HG02870 (cell line): ENCODE results near the gene TACR2.

Experiments
- ATAC-seq: cut with Tn5 transposase; IDR thresholded peaks from one replicate; pipeline ENCODE4 v1.9.1; 2021; ENCODE audit warnings: mild to moderate bottlenecking, moderate library complexity; ENCODE audit not compliant: unreplicated experiment

The TACR2 gene

DNA sequence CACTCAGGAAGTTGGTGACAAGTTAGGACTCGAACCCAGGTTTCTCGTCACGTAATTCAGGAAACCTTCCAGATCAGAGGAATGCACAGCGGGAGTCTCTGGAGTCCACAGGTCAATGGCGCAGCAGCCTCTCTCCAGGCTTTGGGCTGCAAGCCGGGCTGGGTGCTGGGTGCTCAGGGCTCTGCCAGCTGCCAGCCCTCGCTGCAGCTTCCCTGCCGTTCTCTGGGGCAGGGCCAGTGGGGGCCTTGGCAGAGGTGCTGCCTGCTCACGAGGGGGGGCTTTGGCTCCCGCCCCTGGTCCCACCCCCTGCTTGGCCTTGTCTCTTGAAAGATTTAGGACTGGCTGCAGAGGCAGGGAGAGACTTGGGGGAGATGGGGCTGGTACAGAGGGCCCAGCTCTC, at the start of gene TACR2:
TACR2 (minus strand) TSS at position 224 of the 400 bp plus-strand sequence. CDS start 595 bp downstream, outside the sequence.
- ATAC-seq: no peak

DNA sequence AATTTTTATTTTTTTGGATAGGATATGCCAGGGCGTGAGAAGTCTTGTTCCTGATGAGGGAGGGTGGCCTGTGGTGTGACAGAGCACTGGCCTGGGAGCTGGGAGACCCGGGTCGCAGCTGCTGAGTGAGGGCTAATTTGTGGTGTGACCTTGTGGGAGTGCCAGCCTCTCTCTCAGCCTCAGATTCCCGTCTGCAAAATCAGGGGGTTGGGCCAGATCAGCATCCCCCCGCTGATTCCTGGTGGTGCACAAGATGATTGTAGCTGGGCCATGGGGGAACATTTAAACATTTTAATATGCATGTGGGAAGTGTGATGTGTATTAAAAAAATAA, 49.4 kb upstream of the TACR2 start:
- ATAC-seq: no peak

DNA sequence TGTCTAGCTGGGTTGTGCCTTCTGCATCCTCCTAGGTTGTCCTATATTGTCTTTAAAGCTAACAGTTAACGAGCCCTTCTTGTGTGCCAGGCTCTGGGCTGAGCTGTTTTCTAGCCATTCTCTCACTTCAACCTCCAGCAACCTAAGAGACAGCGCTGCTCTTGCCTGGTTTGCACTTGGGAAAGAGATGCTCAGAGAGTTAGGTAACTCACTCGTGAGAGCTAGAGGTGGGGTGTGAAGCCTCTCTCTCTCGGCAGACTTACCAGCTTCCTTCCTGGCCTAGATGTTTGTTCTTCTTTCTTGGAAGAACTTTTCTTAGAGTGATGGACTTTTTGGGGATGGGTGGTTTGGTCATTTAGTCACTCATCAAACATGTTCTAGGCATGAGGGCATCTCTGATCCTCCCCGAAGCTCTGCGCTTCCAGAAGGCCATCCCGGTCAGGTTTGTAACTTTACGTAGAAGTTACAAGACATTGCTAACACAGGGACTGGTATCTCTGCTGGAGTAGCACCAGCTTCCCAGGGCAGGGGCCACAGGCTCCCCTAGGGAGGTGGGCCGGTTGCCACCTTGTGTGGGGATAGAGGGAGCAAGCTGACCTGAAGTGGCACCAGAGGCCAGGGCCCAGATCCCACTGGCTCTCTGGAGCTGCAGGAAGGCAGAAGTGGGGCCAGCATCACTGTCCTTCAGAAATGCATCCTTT, 48.9 kb upstream of the TACR2 start:
- ATAC-seq: no peak

DNA sequence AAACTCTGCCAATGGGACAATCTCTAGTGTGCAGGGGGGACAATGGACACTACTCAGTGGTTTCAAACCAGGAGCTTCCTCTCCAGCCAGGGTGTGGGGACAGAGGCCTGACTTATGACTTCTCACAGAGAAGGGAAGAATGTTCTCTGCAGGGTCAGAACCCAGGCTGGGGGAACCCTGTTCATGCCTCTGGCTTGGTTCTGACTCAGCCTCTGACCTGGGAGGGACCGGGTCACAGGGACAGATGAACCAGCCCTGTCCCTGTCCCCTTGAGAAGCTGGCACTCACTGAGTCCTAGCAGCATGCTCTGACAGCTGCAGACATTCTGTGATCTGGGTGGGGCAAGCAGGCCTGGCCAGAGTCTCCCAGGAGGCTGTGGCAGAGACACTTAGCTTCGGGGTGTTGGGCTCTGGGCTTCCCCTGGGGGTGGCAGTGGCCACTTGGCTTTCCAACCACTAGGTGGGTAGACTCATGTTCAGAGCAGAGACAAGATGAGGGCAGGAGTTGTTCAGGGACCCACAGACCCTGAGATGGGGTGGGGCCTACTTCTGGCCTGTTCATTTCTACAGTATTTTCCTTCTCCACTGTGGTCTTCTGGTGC, 48.2 kb upstream of the TACR2 start:
- ATAC-seq: no peak

DNA sequence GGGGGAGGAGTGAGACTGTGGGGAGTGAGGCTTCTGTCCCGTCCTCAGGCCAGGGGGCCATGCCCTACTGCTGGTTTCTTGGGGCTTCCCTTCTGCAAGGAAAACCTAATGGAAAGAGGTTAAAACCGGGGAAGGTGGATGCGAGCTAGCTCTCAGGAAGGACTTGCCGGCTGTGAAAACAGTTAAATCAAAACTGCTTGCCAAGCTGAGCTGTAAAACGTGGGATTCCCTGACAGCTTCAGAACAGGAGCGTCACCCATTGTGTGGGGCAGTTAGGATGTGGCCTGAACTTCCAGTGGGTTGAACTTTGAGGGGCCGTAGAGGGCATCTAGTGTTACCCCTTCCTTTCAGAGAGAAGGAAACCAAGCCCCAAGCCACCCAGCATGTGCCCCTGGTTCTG, 47.7 kb upstream of the TACR2 start:
- no peak for ATAC-seq

DNA sequence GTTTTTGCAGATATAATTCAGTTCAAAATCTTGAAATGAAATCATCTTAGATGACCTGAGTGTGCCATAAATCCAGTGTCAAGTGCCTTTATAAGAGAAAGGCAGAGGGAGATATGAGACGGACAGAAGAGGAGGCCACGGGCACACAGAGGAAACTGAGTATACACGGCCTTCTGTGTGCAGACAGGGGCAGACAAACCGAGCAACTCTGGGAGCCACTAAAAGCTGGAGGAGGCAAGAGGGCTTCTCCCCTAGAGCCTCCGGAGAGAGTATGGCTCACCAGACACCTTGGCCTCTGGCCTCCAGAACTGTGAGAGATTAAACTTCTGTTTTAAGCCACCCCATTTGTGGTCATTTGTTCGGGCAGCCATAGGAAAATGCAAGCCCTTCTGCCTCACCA, 47.2 kb upstream of the TACR2 start:
- ATAC-seq: no peak

DNA sequence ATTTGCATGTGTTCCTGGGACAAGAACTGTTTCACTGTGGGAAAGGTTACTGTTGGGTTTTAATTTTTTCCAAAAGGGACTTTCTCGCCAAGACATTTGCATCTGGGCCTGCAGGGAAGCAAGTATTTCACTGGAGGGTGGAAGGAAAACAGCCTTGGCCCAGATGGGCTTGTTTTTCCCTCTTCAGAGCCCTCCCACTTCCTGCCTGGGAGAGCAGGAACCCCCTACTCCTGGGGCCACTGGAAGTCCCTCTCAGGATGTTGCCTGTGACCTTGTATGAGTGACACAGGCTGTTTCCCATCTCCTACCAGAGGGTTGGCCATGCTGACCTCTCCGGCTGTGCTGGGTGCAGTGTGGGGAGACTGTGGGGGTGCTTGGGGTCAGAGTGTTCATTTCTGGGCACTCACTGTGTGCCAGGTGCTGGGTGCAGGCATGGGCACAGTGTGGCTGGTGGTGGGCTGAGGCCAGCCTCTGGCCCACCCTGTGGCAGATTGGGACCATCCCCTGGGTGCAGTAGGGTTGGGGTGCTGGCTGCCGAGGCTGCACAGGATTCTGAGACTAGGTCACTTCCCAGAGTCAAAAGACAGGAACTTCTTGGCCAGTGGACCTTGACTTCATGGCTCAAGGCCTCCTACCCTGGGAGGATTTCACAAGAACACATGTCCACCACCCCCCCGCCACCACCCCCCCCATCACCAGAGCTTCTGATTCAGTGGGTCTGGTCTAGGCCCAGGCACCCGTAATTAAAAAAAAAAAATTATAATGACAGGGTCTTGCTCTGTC, 44.7 kb upstream of the TACR2 start:
- ATAC-seq: no peak

DNA sequence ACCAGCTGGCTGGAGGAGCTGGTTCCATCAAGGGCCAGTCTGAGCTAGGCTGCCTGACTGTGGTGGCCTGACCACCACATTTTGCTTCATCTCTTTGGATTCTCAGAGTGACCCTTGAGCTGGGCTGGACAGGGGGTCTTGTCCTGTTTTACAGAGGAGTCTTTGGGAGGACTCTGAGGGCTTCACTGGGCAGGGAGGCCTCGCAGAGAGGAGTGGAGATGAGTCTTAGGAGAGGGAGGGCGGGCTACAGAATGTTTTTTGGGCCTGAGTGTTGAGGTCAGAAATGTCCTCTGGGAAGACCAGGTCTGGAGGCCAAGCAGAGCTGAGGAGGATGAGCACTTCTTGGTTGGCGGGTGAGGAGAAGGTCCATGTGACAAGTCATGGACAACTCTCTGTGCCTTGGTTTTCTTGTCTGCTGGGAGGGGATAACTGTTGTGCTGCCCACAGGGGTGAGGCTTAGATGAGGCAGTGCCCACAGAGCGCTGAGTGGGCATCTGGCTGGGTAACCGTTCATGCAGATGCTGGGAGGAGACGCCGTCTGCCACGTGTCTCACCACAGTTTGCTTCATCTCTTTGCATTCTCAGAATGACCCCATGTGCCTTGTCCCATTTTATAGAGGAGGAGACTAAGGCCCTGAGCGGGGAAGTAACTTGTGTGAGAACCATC, 44.0 kb upstream of the TACR2 start:
- no peak for ATAC-seq

DNA sequence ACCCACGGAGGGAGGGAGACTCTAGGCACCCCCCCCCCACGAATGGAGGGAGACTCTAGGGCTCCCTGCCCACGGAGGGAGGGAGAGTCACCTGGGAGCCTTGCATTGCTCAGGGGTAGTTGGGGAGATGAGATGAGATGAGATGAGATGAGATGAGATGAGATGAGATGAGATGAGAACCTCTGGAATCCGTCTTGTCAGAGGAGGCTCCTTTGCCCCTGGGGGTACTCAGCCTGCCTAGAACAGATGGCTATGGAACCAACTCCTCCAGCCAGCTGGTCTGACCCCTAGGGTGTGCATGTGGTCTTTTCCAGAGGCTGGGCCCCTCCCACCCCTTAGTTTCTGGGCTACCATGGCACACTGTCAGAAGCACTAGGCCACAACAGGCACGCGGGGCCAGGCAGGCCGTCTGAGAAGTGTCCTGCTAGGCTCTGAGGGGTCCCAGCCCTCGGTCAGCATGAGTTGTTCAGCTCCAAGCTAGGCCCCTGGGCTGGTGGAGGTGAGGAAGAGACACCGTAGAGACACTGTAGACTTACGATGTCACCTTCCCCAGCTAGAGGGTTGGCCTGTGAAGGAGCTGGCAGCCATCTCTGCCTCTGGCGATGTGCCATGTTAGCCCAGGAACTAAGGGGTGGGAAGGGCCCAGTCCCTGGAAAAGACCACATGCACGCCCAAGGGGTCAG, 43.3 kb upstream of the TACR2 start:
- ATAC-seq: no peak

DNA sequence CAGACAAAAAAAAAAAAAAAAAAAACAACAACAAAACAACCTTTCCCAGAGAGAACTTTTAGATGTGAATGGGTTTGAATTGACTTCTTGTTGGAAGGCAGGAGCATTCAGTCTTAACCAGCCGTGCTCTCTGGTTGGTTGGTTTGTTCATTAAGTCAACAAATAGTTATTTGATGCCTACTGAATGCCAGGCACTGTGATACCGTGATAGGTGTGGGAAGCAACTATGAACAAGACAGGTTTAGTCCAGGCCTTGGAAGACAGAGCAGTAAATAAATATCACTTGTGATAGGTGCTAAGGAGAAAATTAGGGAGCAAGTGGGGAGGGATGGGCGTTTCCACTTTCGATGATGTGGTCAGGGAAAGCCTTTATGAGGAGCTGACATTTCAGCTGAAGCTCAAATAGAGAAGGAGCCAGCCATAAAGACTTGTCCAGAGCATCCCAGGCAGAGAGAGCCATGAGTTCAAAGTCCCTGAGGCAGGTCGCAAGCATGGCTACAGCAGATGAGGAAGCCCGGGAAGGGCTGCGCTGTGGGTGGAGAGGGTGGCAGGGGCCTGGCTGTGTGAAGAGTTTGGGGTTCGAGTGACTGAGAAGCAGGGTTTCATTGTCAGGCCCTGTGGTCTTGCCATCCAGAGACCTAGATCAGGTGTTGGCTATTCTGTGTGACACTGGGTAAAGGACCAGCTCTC, 42.5 kb upstream of the TACR2 start:
- no peak for ATAC-seq

DNA sequence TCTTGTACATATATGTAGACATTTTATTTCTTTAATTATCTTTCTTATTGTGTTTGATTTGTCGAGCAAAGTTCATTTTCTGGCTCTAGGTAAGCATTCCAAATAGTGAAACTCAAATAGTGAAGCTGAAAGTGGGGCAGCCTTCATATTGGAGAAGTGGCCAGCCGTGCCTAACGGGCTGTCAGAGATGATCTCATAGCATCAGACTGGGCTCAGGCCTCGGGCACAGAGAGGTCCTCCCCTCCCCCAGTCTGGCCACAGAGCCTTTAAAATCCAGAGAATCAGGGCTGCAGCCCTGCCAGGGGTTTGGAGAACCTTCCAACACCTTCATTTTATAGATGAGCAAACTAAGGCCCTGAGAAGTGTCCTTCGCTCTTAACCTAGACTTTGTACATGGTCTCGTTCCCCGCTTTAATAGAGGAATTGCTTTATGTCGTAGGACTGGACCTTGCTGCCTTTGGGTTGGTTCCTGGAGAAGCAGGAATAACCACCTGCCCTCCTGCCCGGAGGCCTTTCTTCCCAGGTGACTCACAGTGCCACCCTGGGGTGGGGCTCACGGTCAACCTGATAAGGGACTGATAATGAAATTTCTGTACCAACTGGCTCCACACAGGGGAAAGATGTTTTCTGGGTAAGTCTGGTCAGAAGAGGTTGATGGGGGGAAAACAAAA, 41.8 kb upstream of the TACR2 start:
- ATAC-seq: no peak

DNA sequence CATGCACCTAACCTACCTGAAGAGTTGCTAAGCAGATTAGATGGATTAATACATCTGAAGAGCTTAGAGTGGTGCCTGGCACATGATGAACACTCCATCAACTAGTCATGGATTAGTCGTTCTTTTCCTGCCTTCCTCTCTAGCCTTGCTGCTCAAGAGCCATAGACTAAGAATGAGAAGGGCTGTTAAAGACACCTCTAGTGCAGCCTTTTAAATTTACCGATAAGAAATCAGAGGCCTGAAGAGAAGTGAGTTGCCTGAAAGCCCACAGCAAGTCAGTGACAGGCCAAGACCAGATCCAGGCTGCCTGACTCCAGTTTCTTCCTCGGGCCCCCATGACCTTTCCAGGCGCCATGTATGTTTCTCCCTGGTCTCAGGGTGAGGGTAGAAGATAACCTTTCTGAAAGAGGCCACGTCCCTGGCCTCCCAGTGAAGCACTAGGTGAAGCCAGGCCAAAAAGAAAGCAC, 41.1 kb upstream of the TACR2 start:
- no peak for ATAC-seq

DNA sequence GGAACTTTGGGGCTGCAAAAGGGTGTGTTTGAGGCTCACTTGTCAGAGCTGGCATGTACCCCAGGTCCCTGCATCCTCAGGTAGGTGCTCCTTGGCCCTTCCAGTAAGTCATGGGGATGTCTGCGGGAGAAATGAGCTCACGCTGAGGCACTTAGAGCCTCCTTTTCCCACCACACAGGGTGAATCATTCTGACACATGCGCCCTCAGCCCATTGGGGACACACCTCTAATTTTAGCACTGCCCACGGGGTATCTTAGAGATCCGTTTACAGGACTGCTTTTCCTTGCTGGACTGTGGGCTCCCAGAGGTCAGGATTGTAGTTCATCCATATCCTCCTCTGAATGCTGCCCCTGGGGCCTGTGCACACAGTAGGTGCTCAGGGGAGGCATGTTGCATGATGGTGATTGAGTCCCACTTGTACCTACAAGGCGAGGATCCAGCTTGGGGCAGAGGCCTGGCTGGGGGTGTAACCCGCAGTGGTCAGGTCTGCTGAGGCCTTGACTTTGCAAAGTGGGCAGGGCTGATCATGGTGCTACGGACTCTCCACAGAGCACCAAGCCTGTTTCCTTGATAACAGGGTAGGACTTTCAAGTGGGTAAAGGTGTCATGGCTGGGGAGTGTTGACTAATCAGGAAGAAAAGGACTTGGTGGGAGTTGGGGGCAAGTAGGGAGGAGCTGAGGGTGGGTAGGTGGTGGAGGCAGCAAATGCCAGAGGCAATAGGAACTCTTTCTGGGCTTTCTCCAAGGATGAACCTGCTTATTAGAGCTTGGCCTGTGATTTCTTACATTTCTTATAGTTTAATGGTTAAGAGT, 40.4 kb upstream of the TACR2 start:
- ATAC-seq: no peak

DNA sequence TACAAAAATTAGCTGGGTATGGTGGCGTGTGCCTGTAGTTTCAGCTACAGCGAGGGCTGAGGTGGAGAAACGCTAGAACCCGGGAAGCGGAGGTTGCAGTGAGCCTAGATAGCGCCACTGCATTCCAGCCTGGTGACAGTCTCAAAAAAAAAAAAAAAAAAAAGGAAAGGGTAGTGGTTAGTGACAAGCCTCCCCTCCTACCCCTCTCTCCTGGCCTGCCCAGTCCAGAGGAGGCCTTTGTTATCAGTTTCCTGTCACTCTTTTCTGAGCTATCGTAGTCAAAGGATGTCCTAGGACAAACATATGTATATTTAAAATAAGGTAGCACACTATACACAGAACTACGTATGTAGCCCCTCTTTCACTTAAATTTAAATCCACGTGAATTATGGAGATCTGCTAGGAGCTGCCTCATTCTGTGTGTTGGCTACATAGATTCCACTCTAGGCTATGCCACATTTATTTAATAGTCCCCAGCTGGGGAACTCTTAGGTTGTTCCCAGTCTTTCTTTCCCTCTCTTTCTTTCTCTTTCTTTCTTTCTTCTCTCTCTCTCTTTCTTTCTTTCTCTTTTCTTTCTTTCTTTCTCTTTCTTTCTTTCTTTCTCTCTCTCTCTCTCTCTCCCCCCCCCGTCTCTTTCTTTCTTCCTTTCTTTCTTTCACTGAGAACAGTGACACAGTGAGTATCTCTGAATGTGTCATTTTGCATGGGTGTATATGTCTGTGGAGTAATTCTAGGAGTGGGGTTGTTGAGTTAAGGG, 38.5 kb upstream of the TACR2 start:
- ATAC-seq: no peak

DNA sequence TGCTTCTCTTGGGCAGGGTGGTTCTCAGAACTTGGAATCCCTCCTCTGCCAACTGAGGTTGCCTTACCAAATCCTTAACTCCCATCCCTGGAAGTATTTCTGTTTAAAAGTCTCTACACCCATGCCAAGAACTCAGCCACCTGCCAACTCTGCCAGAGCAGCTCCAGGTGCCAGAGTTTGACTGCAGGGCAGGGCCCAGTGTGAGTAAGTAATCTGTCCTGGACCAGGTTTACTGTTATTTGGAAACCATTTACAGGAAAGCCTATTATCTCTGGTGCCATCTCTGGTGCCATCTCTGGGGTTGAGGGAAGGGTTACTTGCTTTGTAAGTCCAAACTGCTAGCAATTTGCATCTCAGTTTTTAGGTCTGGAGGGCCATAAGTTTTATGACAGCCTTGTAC, 37.1 kb upstream of the TACR2 start:
- no peak for ATAC-seq

DNA sequence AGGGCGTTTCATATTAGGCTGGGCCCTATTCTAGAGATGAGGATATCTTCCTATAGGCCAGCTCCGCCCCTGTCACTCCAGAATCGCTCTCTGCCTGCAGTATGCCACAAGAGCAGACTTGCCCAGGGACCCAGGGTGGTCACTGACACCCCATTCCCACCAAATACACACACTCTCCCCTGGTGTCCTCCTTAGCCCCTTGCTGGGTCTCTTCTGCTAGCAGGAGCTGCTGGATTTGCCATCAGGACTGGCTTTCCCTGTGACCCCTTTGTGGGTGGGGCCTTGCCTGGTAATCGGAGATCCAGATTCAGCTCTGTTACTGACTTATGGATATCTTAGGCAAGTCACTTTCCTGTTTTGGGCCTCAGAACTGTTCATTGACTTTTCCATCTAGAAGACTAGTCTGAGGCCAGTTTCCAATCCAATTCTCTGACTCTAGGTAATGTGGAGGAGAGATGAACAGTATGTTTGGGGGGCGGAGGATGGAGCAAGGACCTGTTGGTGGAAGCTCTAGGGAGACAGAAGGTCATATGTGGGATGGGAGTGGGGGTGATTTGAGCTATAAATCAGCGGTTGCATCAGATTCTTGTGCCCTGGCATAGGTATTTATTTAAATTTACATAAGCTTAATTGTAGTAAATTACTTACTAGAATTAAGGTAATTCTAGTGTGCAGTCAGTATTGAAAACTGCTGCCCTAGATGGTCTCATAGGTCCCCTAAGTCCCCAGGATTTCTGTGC, 36.1 kb upstream of the TACR2 start:
- ATAC-seq: no peak

DNA sequence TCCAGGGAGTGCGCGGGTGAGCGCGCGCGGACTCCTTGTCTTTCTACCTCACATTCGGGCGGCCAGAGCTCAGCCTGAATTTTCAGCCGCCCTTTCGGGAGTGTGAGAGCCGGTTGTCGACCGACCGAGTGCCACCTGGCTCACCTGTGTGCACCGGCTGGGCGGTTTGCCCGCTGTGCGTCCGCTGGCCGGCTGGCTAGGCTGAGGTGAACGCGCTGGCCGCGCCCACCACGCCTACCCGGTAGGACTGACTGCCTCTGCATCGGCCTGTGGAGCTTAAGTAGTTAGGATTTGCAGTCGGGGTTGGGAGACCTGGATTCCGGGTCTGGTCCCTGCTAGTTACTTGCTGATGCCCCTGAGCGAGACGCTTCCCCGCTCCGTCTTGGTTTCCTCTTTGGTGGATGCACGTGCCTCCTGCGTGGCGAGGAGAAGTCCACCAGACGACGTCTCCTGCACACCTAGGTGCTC, 35.1 kb upstream of the TACR2 start:
- ATAC-seq: no peak
